Measurements from ENCODE around the gene SMAD5. TPM values are rescaled to one million over a fixed set of nuclear protein-coding genes. Genes with fewer than 3 reads are reported as not detected.

SMAD5 gene
- total and polyA plus RNA-seq, 2 of the 8 experiments (the other 6 are each of a cell fraction or from before 2014, with no cell fraction given): 30.2 to 60.5 TPM

- Histone ChIP-seq H2AFZ (ENCODE audit: low read length) (peak overlapping the region; percentile 88; the same call in 1 of the 2 replicates), H2BK120ac (replicated peaks; ENCODE audit: low read depth, low read length) (no peak overlapping the region), H3K9me3 (ENCODE audit: insufficient read depth in 2 of 2, low read depth in 1 of 2, low read length in 1 of 2) (0 out of 4 replicates have a peak, but pooled peaks cover 0 to 4% of the 10 kb centered on the region in 2 experiments), H3K4me3 (ENCODE audit: extremely low read depth in 1 of 4, insufficient read depth in 2 of 4, low read depth in 3 of 4, low read length in 4 of 4) (no peak overlapping the region), H2AK5ac (ENCODE audit: low read depth, low read length) (no peak overlapping the region), H3K4me2 (ENCODE audit: insufficient read depth in 1 of 2, low read depth in 2 of 2, low read length in 2 of 2) (no peak overlapping the region), H3K23me2 (ENCODE audit: low read depth, low read length) (no peaks in the 10 kb centered on the region), H3K23ac (ENCODE audit: insufficient read length) (no peak overlapping the region), H3K79me2 (ENCODE audit: control insufficient read depth in 1 of 2, insufficient read depth in 2 of 2, low read length in 2 of 2) (no peaks in the 10 kb centered on the region), H3K27me3 (replicated peaks in 1 of 4; ENCODE audit: control insufficient read depth in 3 of 4, extremely low read depth in 1 of 4, insufficient read depth in 3 of 4, low read length in 3 of 4) (no peaks in the 10 kb centered on the region; a peak in 2 of 7 replicates), H3K4me1 (replicated peaks in 1 of 4; ENCODE audit: control insufficient read depth in 3 of 4, insufficient read depth in 4 of 4, low read length in 3 of 4) (peaks cover 0 to 16% (median 9%) of the 10 kb centered on the region in 4 experiments; a peak in 4 of 7 replicates), H3K18ac (ENCODE audit: extremely low read depth, low read length) (no peak overlapping the region), H2BK5ac (ENCODE audit: low read depth, low read length) (no peak overlapping the region), H3K36me3 (ENCODE audit: control insufficient read depth in 2 of 4, insufficient read depth in 4 of 4, low read length in 3 of 4) (no peaks in the 10 kb centered on the region), H4K20me1 (replicated peaks in 1 of 2; ENCODE audit: control insufficient read depth in 1 of 2, insufficient read depth in 2 of 2, low read length in 2 of 2) (no peaks in the 10 kb centered on the region), H4K8ac (ENCODE audit: extremely low read depth, insufficient read depth, low read length) (no peak overlapping the region), H2BK12ac (ENCODE audit: low read depth, low read length) (no peak overlapping the region), H3K4ac (replicated peaks; ENCODE audit: insufficient read length, low read depth, low read length) (no peak overlapping the region), H2BK20ac (ENCODE audit: low read length) (no peak overlapping the region), H3K9ac (replicated peaks in 1 of 4; ENCODE audit: extremely low read depth in 1 of 4, low read depth in 3 of 4, low read length in 3 of 4) (no peak overlapping the region), H4K5ac (ENCODE audit: insufficient read length, low read depth, low read length) (no peak overlapping the region), H3K56ac (replicated peaks; ENCODE audit: insufficient read length, low read depth, low read length) (no peak overlapping the region), H3K27ac (ENCODE audit: low read depth, low read length) (no peak overlapping the region), H3K79me1 (ENCODE audit: low read depth, low read length) (no peaks in the 10 kb centered on the region), H4K91ac (replicated peaks; ENCODE audit: insufficient read length, low read length) (no peak overlapping the region), H3K14ac (ENCODE audit: insufficient read length) (no peak overlapping the region), H2BK15ac (ENCODE audit: low read length) (no peak overlapping the region)
- TF ChIP-seq CTCF (IDR thresholded peaks at IDR 0.05; ENCODE audit: control extremely low read depth in 1 of 3, insufficient read depth in 1 of 3, low read depth in 1 of 3, low read length in 3 of 3): no peak
- TF ChIP-seq RAD21 (IDR thresholded peaks at IDR 0.05 in 1 of 2, conservative IDR thresholded peaks at IDR 0.05 in 1 of 2; ENCODE audit: low read depth in 2 of 2, low read length in 2 of 2): no peak
- TF ChIP-seq CTBP2 (IDR thresholded peaks at IDR 0.05; ENCODE audit: borderline replicate concordance, insufficient read depth, insufficient read length, low read length): no peak
- no peak for TF ChIP-seq ZNF274 (IDR thresholded peaks at IDR 0.05; ENCODE audit: borderline replicate concordance, extremely low read depth, low read length)
- no peak for TF ChIP-seq EP300 (IDR thresholded peaks at IDR 0.05; ENCODE audit: borderline replicate concordance in 1 of 2, low read depth in 2 of 2, low read length in 2 of 2)
- ChIA-PET POLR2A (ENCODE audit: partially characterized antibody) (no interaction called here), CTCF (ENCODE audit: partially characterized antibody) (interaction anchor here (1.0 to 5.5 kb wide), 3 partner anchors 8 to 22 kb away, joined by 3 to 37 read pairs (median 9); no protein-coding TSS in a partner anchor)
- FAIRE-seq (no peak), DNase-seq (ENCODE audit: low read depth in 1 of 2, low spot score in 2 of 2) (no peak)
- WGBS, 2 experiments (ENCODE audit: extremely low coverage in 1 of 2, insufficient coverage in 1 of 2, insufficient read length in 1 of 2, insufficient replicate concordance in 2 of 2, low coverage in 1 of 2, low lambda C conversion rate in 2 of 2, missing lambda C conversion rate in 1 of 2): 66% methylated on average over 2 of the region's 2 CpGs; no CpG with 5 or more reads in 1 of the 2 experiments
Measured at GRCh38 chr5:136226401-136226800, 93.8 kb downstream of the SMAD5 start.

Measured in H1 (cell line).